GM19395 (cell line): ENCODE results near the gene CCNI.
"Not testable (repeated sequence)": the region's sequence is repeated elsewhere in the genome, so short reads cannot be mapped to it uniquely, and the experiment has no call there.

Experiments used
- ATAC-seq: cut with Tn5 transposase; IDR thresholded peaks from one replicate; pipeline ENCODE4 v1.9.1; 2021; ENCODE audit warnings: mild to moderate bottlenecking, moderate library complexity; ENCODE audit not compliant: unreplicated experiment

Gene CCNI, protein sequence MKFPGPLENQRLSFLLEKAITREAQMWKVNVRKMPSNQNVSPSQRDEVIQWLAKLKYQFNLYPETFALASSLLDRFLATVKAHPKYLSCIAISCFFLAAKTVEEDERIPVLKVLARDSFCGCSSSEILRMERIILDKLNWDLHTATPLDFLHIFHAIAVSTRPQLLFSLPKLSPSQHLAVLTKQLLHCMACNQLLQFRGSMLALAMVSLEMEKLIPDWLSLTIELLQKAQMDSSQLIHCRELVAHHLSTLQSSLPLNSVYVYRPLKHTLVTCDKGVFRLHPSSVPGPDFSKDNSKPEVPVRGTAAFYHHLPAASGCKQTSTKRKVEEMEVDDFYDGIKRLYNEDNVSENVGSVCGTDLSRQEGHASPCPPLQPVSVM

GRCh38 chr4:77075869-77076799 is at the start of gene CCNI:
Gene CCNI (minus strand): TSS chr4:77075989. CDS start chr4:77066362, 9,627 bp downstream.
- ATAC-seq, result peak; percentile 68

GRCh38 chr4:77124576-77124975 is 48.8 kb upstream of the CCNI start:
- no peak for ATAC-seq

- no peak for ATAC-seq
Observed at GRCh38 chr4:77123411-77123810, 47.6 kb upstream of the CCNI start.

DNA sequence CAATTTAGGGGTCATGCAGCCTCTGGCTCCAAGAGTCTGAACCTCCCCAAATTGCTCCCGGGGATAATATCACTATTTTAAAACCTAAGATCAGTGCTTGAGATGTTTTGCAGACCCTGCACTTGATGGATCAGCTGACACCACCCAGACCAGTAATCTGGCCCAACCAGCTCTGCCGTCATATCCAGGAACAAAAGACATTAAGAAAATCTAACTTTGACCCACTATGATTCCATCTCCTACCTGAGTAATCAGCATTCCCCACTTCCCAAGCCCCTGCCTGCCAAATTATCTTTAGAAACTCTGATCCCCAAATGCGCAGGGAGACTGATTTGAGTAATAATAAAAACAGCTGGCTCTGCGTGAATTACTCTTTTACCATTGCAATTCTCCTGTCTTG is 46.9 kb upstream of the CCNI start:
- no peak for ATAC-seq

DNA sequence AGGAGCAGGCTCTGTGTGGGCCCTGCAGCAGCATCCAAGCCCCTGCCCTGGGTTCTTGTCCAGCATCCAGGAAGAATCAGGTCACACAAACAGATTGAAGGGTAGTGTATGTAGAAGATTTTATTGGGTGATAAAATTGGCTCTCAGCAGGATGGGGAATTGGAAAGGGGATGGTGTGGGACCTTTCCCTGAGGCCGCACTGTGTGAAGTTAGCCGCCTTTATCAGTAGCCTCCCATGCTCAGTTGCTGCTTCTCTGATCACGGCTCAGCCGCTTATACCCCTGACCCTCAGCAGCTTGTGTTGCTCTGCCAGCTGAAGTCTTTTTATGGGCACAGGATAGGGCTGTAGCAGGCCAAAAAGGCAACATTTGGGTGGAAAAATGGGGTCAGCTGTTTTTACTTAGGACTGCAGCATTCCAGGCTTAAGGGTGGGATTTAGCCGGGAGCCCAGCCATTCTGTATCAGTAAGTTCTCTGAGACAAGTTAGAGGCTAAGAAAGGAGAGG is 46.0 kb upstream of the CCNI start:
- no peak for ATAC-seq

- ATAC-seq, result peak; percentile 62
Observed at GRCh38 chr4:77120886-77121508, 45.2 kb upstream of the CCNI start.

GRCh38 chr4:77117721-77118120 is 41.9 kb upstream of the CCNI start:
- no peak for ATAC-seq

DNA sequence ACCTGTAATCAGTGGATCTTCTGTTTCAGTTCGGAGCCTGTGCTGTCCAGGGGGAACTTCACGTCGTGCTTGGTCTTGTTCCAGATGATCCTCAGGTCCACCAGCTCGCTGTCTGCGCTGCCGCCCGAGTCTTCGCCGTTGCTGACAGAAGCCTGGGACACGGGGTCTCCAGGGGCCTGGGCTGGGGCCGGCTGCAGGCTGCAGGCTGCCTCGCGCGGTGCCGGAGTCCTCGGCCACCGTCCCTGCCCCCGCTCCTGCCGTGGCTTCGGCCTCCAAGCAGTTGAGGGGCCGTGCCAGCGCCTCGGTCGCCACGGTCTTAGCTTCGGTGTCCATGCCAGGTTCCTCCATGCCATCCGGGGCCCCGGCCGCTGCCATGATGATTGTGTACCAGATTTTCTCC is 37.3 kb upstream of the CCNI start:
- ATAC-seq, result no peak

GRCh38 chr4:77110730-77111129 is 34.9 kb upstream of the CCNI start:
- no peak for ATAC-seq

- ATAC-seq, result no peak
Observed at GRCh38 chr4:77104791-77105540, 29.2 kb upstream of the CCNI start.

GRCh38 chr4:77104388-77104787 is 28.6 kb upstream of the CCNI start:
- no peak for ATAC-seq

GRCh38 chr4:77100234-77100633 is 24.4 kb upstream of the CCNI start:
- ATAC-seq, result no peak

- ATAC-seq, result no peak
Observed at GRCh38 chr4:77097611-77098010, 21.8 kb upstream of the CCNI start.

DNA sequence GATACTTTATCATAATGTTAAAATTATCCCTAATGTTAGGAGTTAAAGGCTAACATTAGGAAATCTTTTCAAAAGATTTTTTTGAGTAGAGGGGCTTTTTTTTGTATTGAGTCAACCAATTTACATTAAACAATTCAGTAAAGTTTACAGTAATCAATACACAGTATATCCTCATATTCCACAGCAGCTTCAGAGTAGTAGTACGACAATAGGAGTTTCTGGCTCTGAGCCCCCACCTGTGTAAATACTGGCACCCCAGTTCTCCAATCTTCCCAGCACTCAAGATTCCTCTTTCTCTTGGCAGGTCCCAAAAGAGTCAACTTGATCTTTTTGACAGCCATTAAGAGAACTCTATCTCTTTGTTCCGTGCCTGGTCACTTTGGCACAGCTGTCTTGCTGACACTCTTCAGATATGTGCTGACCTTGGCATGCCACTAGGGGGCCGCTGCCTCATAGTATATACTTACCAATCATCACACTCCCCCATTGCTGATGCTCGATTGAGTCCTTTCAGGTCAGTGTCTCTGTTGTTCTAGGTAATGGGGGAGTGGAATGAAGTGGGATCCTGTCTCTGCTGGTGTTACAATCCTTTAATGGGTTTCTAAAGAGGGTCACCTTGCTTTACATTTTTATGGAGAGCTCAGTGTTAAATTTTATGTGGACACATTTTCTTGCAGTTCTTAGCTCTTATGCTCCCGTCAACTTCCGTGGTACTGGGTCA is 19.5 kb upstream of the CCNI start:
- ATAC-seq, result peak; percentile 98

- ATAC-seq, result no peak
Observed at GRCh38 chr4:77094496-77094895, 18.7 kb upstream of the CCNI start.

DNA sequence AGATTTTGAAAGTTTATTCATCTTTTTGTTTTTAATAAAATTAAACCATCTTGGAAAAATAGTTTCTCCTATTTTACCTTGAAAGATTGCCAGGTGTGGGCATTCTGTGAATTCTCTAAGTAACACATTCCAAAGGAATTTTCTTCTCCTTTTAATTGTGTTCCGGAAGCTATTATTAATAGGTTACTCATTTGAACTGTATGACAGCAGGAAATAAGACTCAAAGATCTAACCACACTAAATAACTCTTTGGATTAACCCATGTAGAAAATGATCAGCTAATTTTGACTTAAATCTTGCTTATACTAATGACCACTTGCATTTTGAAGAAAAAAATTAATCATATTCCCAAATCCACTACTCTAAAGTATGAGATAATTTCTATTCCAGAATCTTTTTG is 17.6 kb upstream of the CCNI start:
- ATAC-seq, result no peak

DNA sequence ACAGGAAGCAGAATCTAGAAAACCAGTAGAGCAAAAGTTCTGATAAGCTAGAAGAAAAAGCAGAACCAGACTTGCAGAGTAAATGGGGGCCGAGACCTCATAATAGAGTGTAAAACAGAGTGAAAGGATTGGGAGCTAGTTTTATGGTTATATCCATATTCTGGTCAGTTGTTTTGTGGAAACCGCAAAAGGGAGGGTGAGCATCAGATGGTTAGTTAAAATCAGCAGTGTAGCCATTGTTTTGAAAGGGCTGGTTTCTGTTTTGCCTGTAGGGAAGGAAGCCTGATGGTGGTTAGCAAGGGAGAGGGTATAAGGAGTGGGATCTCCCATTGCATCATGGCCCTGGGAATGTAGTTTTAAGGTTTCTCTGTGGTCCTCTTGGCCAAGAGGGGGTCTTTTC is 17.2 kb upstream of the CCNI start:
- no peak for ATAC-seq

GRCh38 chr4:77089866-77090265 is 14.1 kb upstream of the CCNI start:
- ATAC-seq, result no peak

DNA sequence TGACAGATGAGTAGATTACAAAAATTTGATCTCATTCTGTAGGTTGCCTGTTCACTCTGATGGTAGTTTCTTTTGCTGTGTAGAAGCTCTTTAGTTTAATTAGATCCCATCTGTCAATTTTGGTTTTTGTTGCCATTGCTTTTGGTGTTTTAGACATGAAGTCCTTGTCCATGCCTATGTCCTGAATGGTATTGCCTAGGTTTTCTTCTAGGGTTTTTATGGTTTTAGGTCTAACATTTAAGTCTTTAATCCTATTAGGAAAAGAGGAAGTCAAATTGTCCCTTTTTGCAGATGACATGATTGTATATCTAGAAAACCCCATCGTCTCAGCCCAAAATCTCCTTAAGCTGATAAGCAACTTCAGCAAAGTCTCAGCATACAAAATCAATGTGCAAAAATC is 11.2 kb upstream of the CCNI start:
- not testable (repeated sequence) for ATAC-seq
